ENCODE measurements around the gene LEMD1. TPM values are rescaled to one million over a fixed set of nuclear protein-coding genes. Genes with fewer than 3 reads are reported as not detected.
A peak's percentile ranks its signal among the peaks of the same experiment; 100 is the strongest.

The LEMD1 gene
- total RNA-seq, 2 experiments from 2014 or later: 0.78 TPM; not detected in 1

DNA sequence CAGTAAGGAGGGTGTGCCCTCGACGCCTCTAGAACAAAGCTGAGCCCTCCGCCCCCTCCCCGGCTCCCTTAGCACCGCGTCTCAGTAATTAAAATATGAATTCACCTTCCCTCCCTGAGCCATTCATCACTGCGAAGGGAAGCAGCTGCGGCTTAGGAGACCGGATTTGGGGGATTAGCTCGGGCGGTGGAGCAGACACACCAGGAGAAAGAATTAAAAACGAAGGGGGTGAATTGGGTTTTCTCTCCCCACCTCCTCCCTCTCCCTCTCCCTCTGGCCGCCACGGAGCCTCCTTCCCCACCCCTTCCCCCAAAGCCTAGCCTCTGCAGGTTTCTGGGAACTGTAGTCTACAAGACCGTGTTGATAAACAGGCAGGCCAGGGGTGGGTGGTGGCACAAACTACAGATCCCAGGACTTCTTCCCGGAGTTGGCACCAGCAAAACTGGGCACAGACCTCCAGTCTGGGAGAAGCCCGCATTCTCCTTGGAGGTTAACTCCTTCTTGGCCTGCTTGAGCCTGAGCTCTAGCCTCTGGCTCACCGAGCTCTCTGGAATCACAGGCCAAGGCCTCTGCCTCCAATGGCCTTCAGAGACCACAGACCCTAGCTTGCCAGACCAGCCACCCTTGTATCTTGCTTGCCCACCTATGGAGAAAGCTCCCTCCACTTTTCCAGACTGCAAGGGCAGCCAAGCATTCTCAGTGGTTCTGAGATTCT lies 23.2 kb upstream of the LEMD1 start:
- ChIA-PET CTCF (interaction anchor here (1.0 to 11.4 kb wide), 4 partner anchors 14 to 80 kb away, joined by 3 to 84 read pairs (median 6); no protein-coding TSS in a partner anchor), POLR2A (no interaction called here)
- no peak overlapping the region for H3K27ac Mint-ChIP-seq
- no peak for ATAC-seq
- H3K36me3 Mint-ChIP-seq (ENCODE audit: low read depth): no peaks in the 10 kb centered on the region
- H3K27me3 Mint-ChIP-seq (ENCODE audit: low read depth): peaks cover 2% of the 10 kb centered on the region
- H3K4me1 Mint-ChIP-seq (ENCODE audit: low read depth): peaks cover 26% of the 10 kb centered on the region
- H3K9me3 Mint-ChIP-seq (ENCODE audit: insufficient read depth): no peaks in the 10 kb centered on the region
- DNase-seq: no peak
- H3K4me3 Mint-ChIP-seq: no peak overlapping the region

GRCh38 chr1:205444300-205444930 lies 22.6 kb upstream of the LEMD1 start:
- H3K36me3 Mint-ChIP-seq (ENCODE audit: low read depth): no peaks in the 10 kb centered on the region
- no peak for ATAC-seq
- H3K27ac Mint-ChIP-seq: no peak overlapping the region
- no peak overlapping the region for H3K4me3 Mint-ChIP-seq
- peaks cover 2% of the 10 kb centered on the region for H3K27me3 Mint-ChIP-seq (ENCODE audit: low read depth)
- no peaks in the 10 kb centered on the region for H3K9me3 Mint-ChIP-seq (ENCODE audit: insufficient read depth)
- ChIA-PET CTCF (interaction anchor here (1.2 to 11.4 kb wide), 2 partner anchors 42 to 80 kb away, joined by 4 to 84 read pairs; no protein-coding TSS in a partner anchor), POLR2A (no interaction called here)
- H3K4me1 Mint-ChIP-seq (ENCODE audit: low read depth): peaks cover 29% of the 10 kb centered on the region
- no peak for DNase-seq

DNA sequence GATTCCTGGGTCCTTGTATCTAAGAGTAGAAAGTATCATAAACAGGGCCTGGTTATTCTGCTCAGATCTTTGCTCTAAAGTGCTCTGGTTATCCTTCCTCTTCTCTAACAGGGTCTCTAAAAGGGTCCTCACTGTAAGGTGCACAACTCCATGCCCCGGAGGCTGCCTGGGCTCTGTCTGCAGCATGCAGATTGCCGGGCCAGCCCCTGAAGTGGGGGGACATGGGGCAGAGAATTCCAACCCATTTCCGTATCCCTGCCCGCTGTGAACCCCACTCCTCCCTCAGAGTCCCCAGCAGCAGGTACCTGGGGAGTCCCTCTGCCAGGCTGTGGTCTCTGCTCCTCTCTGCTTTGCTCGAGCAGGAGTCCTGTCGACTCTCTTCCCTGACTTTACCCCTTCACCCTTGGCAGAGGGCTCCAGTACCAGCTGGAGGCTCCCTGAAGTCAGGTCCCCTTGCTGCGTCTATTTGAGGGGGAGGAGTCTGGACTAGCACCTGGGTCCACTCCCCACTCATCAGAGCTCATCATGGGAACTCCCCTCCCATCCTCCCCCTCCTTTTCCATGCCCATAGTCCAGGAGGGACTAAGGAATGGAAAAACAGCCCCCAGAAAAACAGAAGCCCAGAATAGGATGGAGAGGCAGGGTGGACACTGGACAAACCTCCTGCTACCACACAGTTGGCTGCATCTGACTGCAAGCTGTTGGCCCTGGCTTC lies 21.9 kb upstream of the LEMD1 start:
- POLR2A ChIA-PET: interaction anchor here (0.6 kb wide), 1 partner anchor 29 kb away, joined by 3 read pairs; no protein-coding TSS in a partner anchor
- no peak overlapping the region for H3K4me3 Mint-ChIP-seq
- H3K36me3 Mint-ChIP-seq (ENCODE audit: low read depth): no peaks in the 10 kb centered on the region

DNA sequence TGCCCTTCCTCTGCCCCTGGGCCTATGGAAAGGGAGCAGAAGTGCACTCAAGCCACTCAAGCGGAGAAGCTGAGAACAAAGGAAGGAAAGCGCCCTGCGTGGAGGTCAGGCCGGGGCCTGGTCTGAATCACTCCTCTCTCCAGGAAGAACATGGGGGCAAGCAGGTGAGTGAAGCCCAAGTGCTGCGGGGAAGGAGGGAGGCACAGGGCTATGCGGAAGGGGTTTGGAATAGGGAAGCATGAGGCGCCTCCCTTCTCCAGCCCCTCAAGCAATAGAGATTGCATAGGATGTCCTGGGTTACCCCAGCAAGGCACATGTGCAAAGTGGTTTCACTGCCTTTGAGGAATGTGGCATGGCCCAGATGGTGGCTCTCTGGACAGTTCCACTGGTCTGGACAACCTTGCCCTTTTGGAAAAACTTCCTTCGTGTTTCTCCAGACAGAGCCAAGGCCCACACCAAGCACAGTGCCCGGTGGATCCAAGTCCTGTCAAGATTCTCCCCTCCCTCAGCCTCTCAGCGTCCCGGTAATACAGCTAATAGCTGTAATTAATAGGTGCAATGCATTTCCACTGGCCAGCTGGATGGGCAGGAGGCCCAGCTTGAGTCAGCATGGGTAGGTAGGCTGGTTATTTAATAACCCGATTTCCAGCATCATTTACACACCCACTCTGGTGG lies 20.3 kb upstream of the LEMD1 start:
- peaks cover 2% of the 10 kb centered on the region for H3K27me3 Mint-ChIP-seq (ENCODE audit: low read depth)
- DNase-seq (no peak), ATAC-seq (no peak)
- H3K36me3 Mint-ChIP-seq (ENCODE audit: low read depth): no peaks in the 10 kb centered on the region
- H3K4me1 Mint-ChIP-seq (ENCODE audit: low read depth): peaks cover 26% of the 10 kb centered on the region
- H3K4me3 Mint-ChIP-seq: no peak overlapping the region
- ChIA-PET POLR2A (no interaction called here), CTCF (interaction anchor here (1.1 to 11.4 kb wide), 7 partner anchors 11 to 169 kb away, joined by 3 to 84 read pairs (median 10); no protein-coding TSS in a partner anchor)
- peak overlapping the region; percentile 10 for H3K27ac Mint-ChIP-seq
- H3K9me3 Mint-ChIP-seq (ENCODE audit: insufficient read depth): no peaks in the 10 kb centered on the region

More for the DNA sequence above, 21.9 kb upstream of the LEMD1 start:
- no peaks in the 10 kb centered on the region for H3K9me3 Mint-ChIP-seq (ENCODE audit: insufficient read depth)
- no peak for DNase-seq
- H3K27ac Mint-ChIP-seq: no peak overlapping the region
- H3K27me3 Mint-ChIP-seq (ENCODE audit: low read depth): peaks cover 2% of the 10 kb centered on the region
- no peak for ATAC-seq
- CTCF ChIA-PET: interaction anchor here (1.2 to 11.4 kb wide), 2 partner anchors 43 to 81 kb away, joined by 4 to 84 read pairs; no protein-coding TSS in a partner anchor
- H3K4me1 Mint-ChIP-seq (ENCODE audit: low read depth): peaks cover 26% of the 10 kb centered on the region

GRCh38 chr1:205441716-205442050 lies 19.8 kb upstream of the LEMD1 start:
- no peak for DNase-seq
- H3K4me3 Mint-ChIP-seq: no peak overlapping the region
- H3K4me1 Mint-ChIP-seq (ENCODE audit: low read depth): peaks cover 26% of the 10 kb centered on the region
- POLR2A ChIA-PET: interaction anchor here (0.9 to 1.4 kb wide), 5 partner anchors 11 to 157 kb away, joined by 3 to 6 read pairs (median 4); partner anchors contain the start of gene BLACAT1
- no peaks in the 10 kb centered on the region for H3K36me3 Mint-ChIP-seq (ENCODE audit: low read depth)
- peak overlapping the region; percentile 89 for H3K27ac Mint-ChIP-seq
- CTCF ChIA-PET: interaction anchor here (1.0 to 11.4 kb wide), 12 partner anchors 11 to 168 kb away, joined by 3 to 84 read pairs (median 6); no protein-coding TSS in a partner anchor
- H3K27me3 Mint-ChIP-seq (ENCODE audit: low read depth): peaks cover 6% of the 10 kb centered on the region
- ATAC-seq: no peak
- H3K9me3 Mint-ChIP-seq (ENCODE audit: insufficient read depth): no peaks in the 10 kb centered on the region

DNA sequence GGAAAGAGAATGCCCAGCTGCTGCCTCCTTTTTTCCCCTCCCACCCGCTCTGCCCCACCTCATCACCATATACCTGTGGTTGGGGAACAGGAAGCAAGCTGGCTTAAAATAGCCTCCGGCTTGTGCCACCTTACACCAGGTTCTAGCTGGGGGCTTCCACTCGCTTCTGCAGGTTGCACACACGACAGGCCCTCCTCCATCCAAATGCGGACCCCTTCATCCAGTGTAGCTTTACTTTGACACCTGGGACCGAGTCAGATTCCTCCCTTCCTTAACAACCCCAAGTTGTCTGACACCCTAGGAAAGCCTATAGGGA lies 19.4 kb upstream of the LEMD1 start:
- ATAC-seq: no peak
- H3K27me3 Mint-ChIP-seq (ENCODE audit: low read depth): peaks cover 7% of the 10 kb centered on the region
- H3K4me3 Mint-ChIP-seq: peak overlapping the region; percentile 75
- ChIA-PET POLR2A (interaction anchor here (0.9 to 1.4 kb wide), 5 partner anchors 10 to 157 kb away, joined by 3 to 6 read pairs (median 4); partner anchors contain the start of gene BLACAT1), CTCF (interaction anchor here (1.0 to 11.4 kb wide), 15 partner anchors 11 to 168 kb away, joined by 3 to 84 read pairs (median 5); no protein-coding TSS in a partner anchor)
- H3K27ac Mint-ChIP-seq: peak overlapping the region; percentile 89
- H3K9me3 Mint-ChIP-seq (ENCODE audit: insufficient read depth): no peaks in the 10 kb centered on the region
- no peak for DNase-seq
- H3K4me1 Mint-ChIP-seq (ENCODE audit: low read depth): peaks cover 26% of the 10 kb centered on the region
- no peaks in the 10 kb centered on the region for H3K36me3 Mint-ChIP-seq (ENCODE audit: low read depth)

DNA sequence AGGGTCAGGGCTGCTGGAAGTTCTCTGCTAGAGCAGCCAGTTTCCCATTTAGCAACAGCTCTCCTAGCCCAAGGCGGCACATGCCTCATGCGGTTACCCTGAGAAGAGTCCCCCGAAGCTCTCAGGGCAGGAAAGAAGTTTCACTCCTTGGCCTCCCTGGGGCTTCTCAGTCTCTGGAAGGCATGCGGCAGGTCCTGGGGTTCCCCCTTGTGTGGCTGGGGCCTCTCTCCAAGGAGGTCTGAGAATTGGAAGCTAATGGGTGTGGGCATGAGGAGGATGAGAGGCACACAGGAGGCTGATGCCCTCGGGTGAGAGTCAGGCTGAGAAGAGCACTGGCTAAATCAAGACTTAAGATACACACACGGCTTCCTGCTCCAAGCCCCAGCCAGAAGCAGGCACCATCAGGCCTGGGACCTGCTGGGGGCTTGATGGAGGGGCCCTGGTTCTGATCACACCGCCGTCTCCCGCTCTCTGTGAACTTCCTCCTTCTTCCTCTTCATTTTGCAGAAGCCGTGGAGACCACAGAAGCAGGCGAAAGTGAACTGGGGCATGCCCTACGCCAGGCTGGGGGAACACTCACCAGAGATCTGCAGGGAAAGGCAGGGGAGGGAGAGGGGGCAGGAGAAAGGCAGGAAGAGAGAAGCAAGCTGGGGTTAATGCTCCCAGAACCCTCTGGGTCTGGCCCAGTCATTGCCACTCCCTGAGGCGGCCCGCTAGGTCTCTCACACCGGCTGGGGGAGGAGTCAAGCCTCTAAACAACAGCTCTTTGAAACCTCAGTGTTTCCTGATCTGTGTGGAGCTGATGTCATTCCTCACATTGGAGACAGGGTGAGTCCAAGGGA lies 18.8 kb upstream of the LEMD1 start:
- Mint-ChIP-seq H3K36me3 (ENCODE audit: low read depth) (no peaks in the 10 kb centered on the region), H3K4me1 (ENCODE audit: low read depth) (peaks cover 26% of the 10 kb centered on the region), H3K4me3 (peak overlapping the region; percentile 75), H3K9me3 (ENCODE audit: insufficient read depth) (no peaks in the 10 kb centered on the region), H3K27ac (peak overlapping the region; percentile 89), H3K27me3 (ENCODE audit: low read depth) (peaks cover 9% of the 10 kb centered on the region)
- ATAC-seq: peak; percentile 96
- peak; percentile 85 for DNase-seq
- ChIA-PET POLR2A (interaction anchor here (0.9 to 1.4 kb wide), 5 partner anchors 10 to 156 kb away, joined by 3 to 6 read pairs (median 4); partner anchors contain the start of gene BLACAT1), CTCF (interaction anchor here (1.0 to 11.4 kb wide), 15 partner anchors 10 to 167 kb away, joined by 3 to 84 read pairs (median 5); no protein-coding TSS in a partner anchor)

DNA sequence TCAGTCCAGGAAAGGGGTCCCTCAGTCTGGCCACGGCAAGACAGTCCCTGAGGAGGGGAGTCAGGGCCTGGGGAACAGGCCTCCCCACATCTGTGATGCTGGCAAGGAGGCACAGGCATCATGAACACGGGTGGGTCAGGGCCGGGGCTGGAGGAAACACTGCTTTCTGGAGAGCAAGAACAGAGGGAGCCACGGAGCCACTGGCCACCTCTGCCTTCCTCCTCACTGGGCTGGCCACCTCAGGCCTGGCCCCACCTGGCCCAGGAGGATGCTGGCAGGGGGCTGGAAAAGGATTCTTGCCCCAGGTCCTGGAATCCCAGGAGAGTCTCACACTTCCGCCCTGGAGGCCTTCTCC lies 18.2 kb upstream of the LEMD1 start:
- CTCF ChIA-PET: interaction anchor here (1.4 to 11.4 kb wide), 7 partner anchors 9 to 167 kb away, joined by 4 to 84 read pairs (median 6); no protein-coding TSS in a partner anchor
- H3K36me3 Mint-ChIP-seq (ENCODE audit: low read depth): no peaks in the 10 kb centered on the region
- peak overlapping the region; percentile 75 for H3K4me3 Mint-ChIP-seq
- DNase-seq: no peak
- H3K9me3 Mint-ChIP-seq (ENCODE audit: insufficient read depth): no peaks in the 10 kb centered on the region
- peaks cover 12% of the 10 kb centered on the region for H3K27me3 Mint-ChIP-seq (ENCODE audit: low read depth)
- POLR2A ChIA-PET: no interaction called here
- H3K4me1 Mint-ChIP-seq (ENCODE audit: low read depth): peaks cover 26% of the 10 kb centered on the region
- H3K27ac Mint-ChIP-seq: peak overlapping the region; percentile 89
- no peak for ATAC-seq

- DNase-seq (no peak), ATAC-seq (no peak)
- H3K9me3 Mint-ChIP-seq (ENCODE audit: insufficient read depth): no peaks in the 10 kb centered on the region
- POLR2A ChIA-PET: interaction anchor here (0.5 kb wide), 1 partner anchor 996 kb away, joined by 3 read pairs; no protein-coding TSS in a partner anchor
- H3K4me3 Mint-ChIP-seq: no peak overlapping the region
- no peak overlapping the region for H3K27ac Mint-ChIP-seq
- H3K4me1 Mint-ChIP-seq (ENCODE audit: low read depth): peaks cover 26% of the 10 kb centered on the region
- H3K27me3 Mint-ChIP-seq (ENCODE audit: low read depth): peaks cover 21% of the 10 kb centered on the region
- H3K36me3 Mint-ChIP-seq (ENCODE audit: low read depth): no peaks in the 10 kb centered on the region
- CTCF ChIA-PET: interaction anchor here (3.5 to 11.4 kb wide), 2 partner anchors 8 to 48 kb away, joined by 30 to 84 read pairs; no protein-coding TSS in a partner anchor
Observed at GRCh38 chr1:205438213-205439158, 16.6 kb upstream of the LEMD1 start.

DNA sequence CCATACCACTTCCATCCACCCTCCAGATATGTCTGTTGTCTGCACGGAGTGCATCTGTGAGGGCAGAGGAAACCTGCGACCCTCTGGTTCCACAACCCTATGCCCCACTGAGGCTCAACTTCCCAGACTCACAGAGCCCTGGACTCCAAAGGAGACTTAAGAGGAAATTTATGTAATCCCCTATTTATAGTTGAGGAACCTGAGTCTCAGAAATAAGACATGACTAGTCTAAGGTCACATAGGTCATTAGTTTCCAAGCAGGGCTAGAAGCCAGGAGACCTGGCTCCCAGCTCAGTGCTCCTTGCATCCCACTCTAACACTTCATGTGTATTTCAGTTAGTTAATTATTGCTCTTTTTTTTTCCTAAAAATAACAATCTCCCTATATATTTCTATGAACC lies 15.7 kb upstream of the LEMD1 start:
- Mint-ChIP-seq H3K9me3 (ENCODE audit: insufficient read depth) (no peaks in the 10 kb centered on the region), H3K4me1 (ENCODE audit: low read depth) (peaks cover 26% of the 10 kb centered on the region), H3K36me3 (ENCODE audit: low read depth) (no peaks in the 10 kb centered on the region), H3K4me3 (no peak overlapping the region), H3K27ac (no peak overlapping the region), H3K27me3 (ENCODE audit: low read depth) (peaks cover 21% of the 10 kb centered on the region)
- ATAC-seq: no peak
- ChIA-PET POLR2A (interaction anchor here (0.6 kb wide), 1 partner anchor 508 kb away, joined by 3 read pairs; no protein-coding TSS in a partner anchor), CTCF (no interaction called here)
- no peak for DNase-seq

All from activated CD8-positive, alpha-beta T cell treated with anti-CD3 and anti-CD28 coated beads, Interleukin-2, amount 10 ng/mL, durations not matched to agents 7 days and 5 days (primary cell).